HG02798 (cell line): Measurements from ENCODE around the gene ZNF169.
"Not testable (repeated sequence)": the region's sequence is repeated elsewhere in the genome, so short reads cannot be mapped to it uniquely, and the experiment has no call there.

ENCODE experiments used
- ATAC-seq: cut with Tn5 transposase; IDR thresholded peaks from one replicate; pipeline ENCODE4 v1.9.1; 2021; ENCODE audit warnings: mild to moderate bottlenecking; ENCODE audit not compliant: unreplicated experiment, poor library complexity

The ZNF169 gene

DNA sequence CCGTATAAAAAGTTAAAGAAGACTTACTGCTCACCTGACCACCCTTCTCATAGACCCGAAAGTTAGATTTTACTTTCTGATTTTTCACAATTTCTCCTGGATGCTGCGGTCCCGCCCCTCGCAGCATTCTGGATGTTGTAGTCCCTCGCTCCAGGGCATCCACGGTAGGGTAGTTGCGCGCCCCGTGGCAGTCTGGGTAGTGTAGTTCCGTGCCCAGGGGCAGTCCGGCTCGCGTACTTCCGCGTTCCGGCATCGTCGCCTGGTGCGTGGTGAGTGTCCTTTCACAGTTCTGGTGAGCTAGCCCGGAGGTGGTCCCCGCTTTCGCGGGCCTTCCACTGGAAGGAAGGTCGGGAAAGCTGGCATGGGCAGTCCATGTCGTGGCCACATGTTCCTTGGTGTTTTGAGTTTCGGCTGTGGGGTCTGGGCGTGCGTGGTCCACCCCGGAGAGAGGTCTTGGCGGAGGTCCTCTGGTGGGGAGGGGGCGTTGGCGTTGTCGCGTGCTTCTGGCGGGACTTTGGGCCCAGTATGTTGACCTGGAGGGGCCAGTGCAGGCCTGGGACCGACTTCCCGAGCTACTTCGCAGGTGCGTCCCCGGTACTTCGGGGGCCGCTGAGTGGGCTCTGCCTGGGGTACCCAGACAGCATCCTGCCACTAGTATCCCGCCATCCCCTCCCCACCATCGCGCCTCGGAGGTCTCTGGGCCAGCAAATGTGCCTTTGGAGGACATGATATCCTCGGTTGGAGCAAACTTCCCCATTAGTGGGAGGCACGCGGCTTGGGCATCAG, at the start of gene ZNF169:
Gene ZNF169 (plus strand): TSS at position 222 of the 786 bp plus-strand sequence. CDS start 19,515 bp downstream, outside the sequence.
- ATAC-seq: peak; percentile 100

DNA sequence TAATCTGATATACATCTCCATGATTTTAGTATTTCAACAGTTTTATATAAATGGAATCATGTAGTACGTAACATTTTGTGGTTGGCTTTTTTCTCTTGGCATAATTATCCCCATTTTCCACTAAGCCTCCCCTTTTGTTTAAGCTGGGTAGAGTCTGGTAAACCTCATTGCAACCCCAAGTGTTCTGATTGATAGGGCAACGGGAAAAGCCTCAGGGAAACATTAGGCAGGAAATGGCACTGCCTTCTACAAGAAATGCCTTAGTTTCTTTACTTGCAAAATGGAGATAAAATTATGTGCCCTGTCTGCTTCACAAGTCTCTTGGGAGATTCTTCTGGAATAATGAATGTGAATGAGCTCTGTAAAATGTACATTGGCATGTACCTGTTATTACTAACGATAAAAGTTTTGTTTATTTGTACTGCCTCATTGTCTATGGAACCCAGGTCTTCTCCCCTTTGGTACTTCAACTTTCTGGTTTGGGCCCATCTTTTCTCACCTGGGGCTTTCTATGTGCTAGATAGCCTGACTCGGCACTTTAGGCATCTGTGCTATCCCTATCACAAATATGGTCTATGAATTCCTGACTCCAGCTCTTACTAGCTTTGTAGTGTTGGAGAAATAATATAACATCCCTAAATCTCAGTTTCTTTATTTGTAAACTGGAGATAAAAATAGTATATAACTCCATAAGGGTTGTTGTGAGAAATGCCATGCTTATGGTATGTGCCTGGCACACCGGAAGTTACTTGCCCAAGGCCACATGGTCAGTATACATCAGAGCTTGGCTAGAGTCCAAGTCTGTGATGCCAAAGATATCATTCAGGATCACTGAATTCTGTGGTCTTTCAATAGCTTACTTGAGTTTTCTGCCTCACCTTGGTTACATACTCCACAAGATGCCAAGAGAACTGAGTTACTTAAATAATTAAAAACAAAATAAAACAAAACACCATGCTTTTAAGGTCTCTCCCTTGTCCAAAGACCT, 48.2 kb upstream of the ZNF169 start:
- no peak for ATAC-seq

DNA sequence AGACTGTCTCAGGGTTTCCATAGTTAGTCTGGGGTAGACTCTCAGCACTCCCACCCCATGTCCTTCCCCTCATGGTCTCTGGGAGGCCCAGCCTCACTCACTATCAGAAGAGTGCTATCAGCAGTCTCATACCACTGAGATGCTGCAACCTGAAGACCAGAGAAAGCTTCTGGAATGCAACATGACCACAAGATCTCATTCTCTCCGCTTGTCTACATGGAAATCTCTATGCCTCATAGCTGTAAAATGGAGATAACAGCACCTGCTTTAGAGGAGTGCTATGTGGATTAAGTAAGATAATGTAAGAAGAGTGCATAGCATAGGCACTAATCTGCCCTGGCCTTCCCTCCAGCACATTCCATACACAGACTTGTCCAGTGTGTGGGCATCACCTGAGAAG, 47.0 kb upstream of the ZNF169 start:
- no peak for ATAC-seq

DNA sequence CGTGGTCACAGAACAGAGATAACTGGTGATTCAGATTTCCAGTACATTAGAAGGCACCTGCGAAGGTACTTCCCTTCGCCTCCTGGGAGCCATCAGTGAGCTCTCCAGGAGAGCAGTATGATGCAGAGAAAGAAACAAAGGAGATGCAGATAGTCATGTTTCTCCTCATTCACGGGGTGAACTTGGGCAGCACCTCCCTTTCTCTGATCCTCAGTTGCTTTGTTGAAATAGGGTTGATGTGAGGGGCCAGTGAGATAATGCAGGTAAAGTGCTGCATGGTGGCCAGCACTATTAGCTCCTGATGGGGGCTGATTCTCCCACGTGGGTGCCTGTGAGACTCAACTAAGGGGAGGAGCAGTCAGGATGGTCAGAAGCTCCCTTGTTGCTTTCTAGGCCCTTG, 46.6 kb upstream of the ZNF169 start:
- no peak for ATAC-seq

DNA sequence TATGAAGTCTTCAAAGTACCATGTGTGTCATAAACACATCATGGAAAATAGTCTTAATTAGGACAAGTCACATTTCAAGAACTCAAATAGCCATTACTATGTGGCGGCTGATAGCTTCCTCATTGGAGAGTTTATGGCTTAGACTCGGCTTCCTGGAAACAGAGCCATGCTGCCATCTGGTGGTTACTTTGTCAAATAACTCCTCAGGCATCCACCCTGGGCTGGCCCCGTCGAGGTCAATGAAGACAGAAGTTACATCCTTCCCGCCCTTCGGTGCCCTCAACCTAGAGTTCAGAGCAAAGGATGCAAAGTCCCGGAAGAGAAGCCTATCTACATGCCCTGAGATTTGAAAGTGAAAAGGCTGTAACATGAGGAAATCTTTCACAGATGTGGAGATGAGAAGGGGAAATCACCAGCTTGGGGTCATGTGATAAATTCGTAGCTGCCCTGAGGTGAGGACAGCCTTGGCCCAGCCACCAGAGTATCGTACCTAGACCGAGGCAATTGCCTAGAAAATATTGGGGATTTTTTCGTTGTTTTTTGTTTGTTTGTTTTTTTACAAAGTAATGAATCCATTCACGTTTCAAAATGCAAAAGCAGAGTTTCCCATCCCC, 45.5 kb upstream of the ZNF169 start:
- ATAC-seq: peak; percentile 92

DNA sequence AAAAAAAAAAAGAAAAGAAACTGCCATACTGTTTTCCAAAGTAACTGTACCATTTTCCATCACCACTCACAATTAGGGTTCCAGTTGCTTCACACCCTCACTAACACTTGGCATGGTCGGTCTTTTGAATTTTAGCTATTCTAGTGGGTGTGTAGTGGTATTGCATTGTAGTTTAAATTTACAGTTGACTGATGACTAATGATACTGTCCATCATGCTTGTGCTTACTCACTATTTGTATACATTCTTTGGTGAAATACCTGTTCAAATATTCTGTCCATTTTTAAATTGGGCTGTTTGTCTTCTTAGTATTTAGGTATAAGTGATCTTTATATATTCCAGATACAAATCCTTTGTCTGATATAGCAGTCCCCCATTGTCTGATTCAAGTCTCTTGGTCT, 36.2 kb upstream of the ZNF169 start:
- ATAC-seq: no peak

DNA sequence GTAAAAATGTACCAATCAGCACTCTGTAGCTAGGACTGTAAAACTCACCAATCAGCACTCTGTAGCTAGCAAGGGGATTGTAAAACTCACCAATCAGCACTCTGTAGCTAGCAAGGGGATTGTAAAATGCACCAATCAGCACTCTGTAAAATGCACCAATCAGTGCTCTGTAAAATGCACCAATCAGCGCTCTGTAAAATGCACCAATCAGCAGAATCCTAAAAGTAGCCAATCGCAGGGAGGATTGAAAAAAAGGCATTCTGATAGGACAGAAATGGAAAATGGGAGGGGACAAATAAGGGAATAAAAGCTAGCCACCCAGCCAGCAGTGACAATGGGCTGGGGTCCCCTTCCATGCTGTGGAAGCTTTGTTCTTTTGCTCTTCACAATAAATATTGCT, 33.7 kb upstream of the ZNF169 start:
- not testable (repeated sequence) for ATAC-seq

DNA sequence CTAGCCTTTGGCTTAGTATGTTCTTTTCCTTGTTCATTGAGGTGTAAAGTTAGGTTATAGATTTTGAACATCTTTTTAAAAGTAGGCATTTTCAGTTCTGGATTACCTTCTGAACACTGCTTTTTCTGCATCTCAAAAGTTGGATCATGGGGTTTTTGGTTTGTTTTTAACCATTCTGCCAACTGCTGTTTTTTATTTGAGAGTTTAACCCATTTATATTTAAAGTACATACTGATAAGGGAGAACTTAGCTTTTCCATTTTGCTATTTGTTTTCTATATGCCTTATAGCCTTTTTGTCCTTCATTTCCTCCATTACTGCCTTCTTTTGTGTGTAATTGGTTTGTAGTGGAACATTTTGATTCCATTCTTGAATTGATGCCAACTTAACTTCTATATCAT, 30.5 kb upstream of the ZNF169 start:
- ATAC-seq: no peak

DNA sequence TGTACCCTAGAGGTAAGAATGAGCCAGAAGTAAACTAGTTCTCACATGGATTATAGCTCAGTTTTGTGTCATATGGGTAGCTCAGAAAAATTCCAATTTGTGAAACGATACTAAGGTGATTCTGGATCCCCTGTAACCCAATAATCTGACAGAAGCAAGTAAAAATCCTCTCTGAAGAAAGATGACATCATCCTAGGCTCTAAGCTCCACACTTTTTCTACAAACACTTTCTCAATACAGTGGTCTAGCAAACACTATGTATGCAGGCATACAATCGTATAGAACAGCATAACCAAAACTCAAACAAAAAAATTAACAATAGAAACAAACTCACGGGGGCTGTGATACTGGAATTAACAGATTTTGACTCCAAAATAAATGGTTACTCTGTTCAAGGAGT, 26.7 kb upstream of the ZNF169 start:
- no peak for ATAC-seq

DNA sequence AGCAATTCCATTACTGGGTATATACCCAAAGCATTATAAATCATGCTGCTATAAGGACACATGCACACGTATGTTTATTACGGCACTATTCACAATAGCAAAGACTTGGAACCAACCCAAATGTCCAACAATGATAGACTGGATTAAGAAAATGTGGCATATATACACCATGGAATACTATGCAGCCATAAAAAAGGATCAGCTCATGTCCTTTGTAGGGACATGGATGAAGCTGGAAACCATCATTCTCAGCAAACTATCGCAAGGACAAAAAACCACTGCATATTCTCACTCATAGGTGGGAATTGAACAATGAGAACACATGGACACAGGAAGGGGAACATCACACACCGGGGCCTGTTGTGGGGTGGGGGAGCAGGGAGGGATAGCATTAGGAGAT, 18.0 kb upstream of the ZNF169 start:
- ATAC-seq: not testable (repeated sequence)

DNA sequence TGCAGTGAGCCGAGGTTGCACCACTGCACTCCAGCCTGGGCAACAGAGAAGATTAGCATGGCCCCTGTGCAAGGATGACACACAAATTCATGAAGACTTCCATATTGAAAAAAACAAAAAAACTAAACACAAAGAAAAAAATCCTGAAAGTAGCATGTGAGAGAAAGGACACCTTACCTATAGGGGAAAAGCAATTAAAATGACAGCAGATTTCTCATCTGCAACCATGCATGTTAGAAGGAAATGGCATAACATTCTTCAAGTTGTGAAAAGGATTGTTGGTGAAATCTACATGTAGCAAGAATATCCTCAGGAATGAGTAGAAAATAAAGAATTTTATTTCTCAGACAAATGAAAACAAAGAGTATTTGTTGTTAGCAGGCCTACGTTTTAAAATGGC, 13.4 kb upstream of the ZNF169 start:
- ATAC-seq: no peak

DNA sequence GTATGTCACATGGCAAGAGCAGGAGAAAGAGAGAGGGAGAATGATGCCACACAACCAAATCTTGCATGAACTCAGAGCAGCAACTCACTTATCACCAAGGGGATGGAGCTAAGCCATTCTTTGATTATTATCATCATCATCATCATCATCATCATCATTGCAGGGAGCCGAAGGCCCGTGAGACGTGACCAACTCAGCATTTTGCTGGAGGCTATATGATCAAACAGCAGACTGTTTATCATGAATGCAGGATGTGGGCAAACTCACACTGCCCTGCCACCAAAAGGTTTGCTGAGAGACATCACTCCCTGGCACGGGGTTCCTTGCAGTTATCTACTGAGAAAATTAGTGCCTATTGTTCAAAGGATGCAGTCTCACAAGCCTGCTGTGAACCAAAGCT, 8.6 kb upstream of the ZNF169 start:
- no peak for ATAC-seq

DNA sequence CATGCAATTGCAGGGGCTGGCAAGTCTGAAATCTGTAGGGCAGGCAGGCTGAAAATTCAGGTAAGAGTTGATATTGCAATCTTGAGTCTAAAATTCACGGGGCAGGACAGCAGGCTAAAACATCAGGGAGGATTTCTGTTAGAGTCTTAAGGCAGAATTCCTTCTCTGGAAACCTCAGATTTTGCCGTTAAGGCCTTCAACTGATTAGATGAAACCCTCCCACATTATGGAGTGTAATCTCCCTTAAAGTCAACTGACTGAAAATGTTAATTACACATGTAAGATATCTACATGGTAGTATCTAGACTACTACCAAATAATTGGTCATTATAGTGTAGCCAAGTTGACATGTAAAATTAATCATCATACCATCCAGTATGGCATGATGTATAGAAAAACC, 3.1 kb upstream of the ZNF169 start:
- ATAC-seq: no peak

DNA sequence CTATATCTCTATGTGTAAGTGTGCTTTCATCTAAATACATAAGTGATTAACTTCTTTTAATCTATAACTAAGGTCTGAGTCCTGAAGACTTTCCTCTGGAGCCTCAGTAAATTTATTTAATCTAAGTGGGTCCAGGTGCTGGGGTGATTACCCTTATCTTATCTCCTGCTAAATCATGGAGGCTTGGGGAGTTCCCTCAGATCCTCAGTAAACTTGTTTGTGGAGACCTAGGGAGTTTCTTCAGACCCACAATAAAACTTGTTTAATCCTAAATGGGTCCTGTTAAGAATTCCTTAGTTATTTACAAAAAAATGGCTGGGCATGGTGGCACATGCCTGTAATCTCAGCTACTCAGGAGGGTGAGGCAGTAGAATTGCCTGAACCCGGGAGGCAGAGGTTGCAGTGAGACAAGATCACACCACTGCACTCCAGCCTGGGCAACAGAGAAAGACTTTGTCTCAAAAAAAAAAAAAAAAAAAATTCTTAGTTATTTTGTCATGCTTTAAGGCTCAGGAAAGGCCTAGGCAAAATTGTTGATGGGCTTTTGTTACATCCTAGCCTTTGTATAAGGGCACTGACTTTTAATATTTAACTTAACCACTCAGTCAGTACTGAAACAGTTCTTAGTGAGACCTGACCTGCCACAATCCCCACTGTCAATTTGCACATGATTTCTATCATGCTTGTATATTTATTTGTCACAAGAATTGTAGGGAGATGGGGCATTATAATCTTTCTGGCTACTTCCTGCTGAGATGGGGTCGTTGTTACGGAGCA, 6.7 kb downstream of the ZNF169 start:
- not testable (repeated sequence) for ATAC-seq

DNA sequence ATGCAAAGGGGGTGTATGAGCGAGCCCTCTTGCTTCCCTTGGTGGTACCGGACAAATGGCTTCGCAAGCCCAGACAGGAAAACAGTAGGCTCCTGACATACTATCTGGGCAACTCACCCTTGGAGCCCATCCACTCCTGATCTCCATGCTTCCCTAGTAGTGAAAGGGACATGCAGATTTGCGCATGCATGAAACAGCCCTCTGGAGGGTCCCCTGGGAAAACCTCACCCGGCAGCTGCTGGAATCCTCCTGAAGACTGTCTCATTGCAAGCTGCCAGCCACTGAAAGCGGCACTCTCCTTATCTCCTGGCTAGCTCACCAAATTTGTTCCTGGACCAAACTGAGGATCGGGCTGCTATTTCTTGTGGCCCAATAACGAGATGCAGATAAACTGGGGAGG, 10.2 kb downstream of the ZNF169 start:
- no peak for ATAC-seq

DNA sequence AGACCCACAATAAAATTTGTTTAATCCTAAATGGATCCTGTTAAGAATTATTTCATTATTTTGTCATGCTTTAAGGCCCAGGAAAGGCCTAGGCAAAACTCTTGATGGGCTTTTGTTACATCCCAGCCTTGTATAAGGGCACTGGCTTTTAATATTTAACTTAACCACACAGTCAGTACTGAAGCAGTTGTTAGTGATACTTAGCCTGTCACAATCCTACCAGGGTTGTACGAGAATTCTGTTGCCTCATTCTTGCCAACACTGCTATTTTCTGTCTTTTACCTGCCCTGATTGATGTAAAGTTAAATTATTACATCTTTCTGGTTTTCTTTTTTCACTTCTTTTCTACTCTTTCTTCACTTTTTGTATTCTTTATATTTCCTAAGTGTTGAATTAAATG, 10.9 kb downstream of the ZNF169 start:
- ATAC-seq: no peak

DNA sequence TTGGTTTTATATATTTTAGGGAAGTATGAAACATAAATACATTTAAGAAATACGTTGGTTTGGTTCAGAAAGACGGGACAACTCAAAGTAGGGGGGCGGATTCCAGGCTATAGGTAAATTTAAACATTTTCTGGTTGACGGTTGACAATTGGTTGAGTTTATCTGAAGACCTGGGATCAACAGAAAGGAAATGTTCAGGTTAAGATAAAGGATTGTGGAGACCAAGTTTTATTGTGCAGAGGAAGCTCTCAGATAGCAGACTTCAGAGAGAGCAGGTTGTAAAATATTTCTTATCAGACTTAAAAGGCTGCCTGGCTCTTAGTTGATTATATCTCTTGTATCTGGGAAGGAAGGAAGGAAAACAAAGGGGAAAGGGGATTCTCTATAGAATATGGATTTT, 17.9 kb downstream of the ZNF169 start:
- not testable (repeated sequence) for ATAC-seq

DNA sequence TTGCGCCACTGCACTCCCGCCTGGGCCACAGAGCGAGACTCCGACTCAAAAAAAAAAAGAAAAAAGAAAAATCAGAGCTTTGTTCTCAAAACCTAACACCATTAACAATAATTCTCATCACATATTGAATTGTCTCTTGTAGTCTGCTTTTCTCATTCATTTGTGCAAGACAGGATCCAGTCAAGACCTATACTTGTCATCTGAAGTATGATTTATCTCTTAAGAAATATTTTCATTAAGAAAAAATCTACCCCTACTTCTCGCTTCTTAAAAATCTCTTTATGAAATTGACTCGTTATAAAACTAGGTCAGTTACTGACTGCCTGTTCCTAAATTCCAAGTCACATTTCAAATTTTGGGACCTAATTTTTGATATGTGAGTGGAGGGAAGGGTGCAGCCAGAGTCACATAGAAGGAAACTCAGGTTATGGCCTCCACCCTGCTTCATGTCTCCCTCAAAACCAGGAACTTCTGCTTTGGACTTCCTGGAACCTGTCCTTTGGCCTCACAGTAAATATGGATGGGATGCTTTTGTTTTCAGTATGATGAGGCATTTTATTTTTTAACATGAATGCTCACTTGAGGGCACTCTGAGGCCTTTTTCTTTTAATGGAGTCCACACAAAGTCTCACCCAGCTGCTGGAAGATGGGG, 18.9 kb downstream of the ZNF169 start:
- ATAC-seq: no peak

DNA sequence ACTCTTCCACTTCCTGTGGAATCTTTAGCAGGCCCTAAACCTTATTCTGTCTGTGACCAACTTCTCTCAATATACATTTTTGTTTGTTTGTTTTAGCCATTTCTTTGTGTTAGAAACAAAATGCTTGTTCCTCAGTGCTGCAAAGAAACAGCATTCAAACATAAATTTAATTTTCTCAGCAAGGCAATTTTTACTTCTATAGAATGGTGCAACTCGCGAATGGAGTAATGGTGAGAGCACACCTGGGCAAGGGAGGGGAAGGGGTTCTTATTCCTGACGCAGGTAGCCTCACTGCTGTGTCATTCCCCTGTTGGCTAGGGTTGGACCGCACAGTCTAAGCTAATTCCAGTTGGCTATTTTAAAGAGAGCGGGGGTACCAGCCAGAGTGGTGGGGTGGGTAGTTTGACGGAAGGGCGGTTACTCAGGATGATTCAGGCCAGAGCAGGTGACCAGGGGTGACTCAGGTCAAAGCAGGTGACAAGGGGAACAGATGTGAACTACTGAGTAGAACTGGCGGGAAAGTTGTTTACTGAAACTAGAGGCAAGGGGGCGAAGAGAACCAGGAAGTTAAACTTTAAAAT, 21.4 kb downstream of the ZNF169 start:
- no peak for ATAC-seq
